ENCODE measurements around the gene FNBP1.

- TF ChIP-seq RAD21 (IDR thresholded peaks at IDR 0.05; ENCODE audit: low read length) (no peak), REST (IDR thresholded peaks at IDR 0.05; ENCODE audit: low read depth, low read length) (no peak), CTCF (IDR thresholded peaks at IDR 0.05) (no peak), EZH2phosphoT487 (IDR thresholded peaks at IDR 0.05; ENCODE audit: borderline replicate concordance, low read depth) (no peak), POLR2AphosphoS5 (IDR thresholded peaks at IDR 0.05; ENCODE audit: low read depth, low read length) (no peak), USF1 (IDR thresholded peaks at IDR 0.05; ENCODE audit: borderline replicate concordance, low read depth) (no peak), MEF2A (IDR thresholded peaks at IDR 0.05; ENCODE audit: borderline replicate concordance, low read depth) (no peak)
Measured at GRCh38 chr9:129851821-129852220, 191.2 kb downstream of the FNBP1 start.
